IPS DF 6.9 (cell line): Measurements from ENCODE around the gene KRT17.
"Not testable (repeated sequence)": the region's sequence is repeated elsewhere in the genome, so short reads cannot be mapped to it uniquely, and the experiment has no call there.

Source experiments
- DNase-seq: peaks from one replicate; pipeline ENCODE4 v3.0.0-alpha.2; 2013; ENCODE audit warnings: low read depth, low spot score
- H3K27ac ChIP-seq: one replicate; pipeline ENCODE4 v1.5.1; 2013; ENCODE audit warnings: low read length, control low read depth
- H3K27me3 ChIP-seq: 2 replicates; pipeline ENCODE4 v1.6.1; 2013; ENCODE audit warnings: mild to moderate bottlenecking, low read length; ENCODE audit not compliant: control insufficient read depth, insufficient read depth
- H3K36me3 ChIP-seq: 2 replicates; pipeline ENCODE4 v1.6.1; 2013; ENCODE audit warnings: low read length; ENCODE audit not compliant: control insufficient read depth, insufficient read depth
- H3K4me1 ChIP-seq: 2 replicates; pipeline ENCODE4 v1.6.1; 2013; ENCODE audit warnings: low read length; ENCODE audit not compliant: control insufficient read depth, insufficient read depth
- H3K4me3 ChIP-seq: 2 replicates; pipeline ENCODE4 v1.5.1; 2013; ENCODE audit warnings: mild to moderate bottlenecking, low read length
- H3K9me3 ChIP-seq: 2 replicates; pipeline ENCODE4 v1.6.1; 2013; ENCODE audit warnings: low read length, inconsistent platforms; ENCODE audit not compliant: control insufficient read depth, insufficient read depth
- WGBS: extraction: QIAGEN DNeasy Blood & Tissue Kit; methylation state at CpG from one replicate; pipeline ENCODE4 v1.1.7; 2013; ENCODE audit warnings: mixed read lengths, missing lambda C conversion rate; ENCODE audit not compliant: insufficient read length, insufficient coverage; 5-methylcytosine and 5-hydroxymethylcytosine counted together

KRT17 gene

DNA sequence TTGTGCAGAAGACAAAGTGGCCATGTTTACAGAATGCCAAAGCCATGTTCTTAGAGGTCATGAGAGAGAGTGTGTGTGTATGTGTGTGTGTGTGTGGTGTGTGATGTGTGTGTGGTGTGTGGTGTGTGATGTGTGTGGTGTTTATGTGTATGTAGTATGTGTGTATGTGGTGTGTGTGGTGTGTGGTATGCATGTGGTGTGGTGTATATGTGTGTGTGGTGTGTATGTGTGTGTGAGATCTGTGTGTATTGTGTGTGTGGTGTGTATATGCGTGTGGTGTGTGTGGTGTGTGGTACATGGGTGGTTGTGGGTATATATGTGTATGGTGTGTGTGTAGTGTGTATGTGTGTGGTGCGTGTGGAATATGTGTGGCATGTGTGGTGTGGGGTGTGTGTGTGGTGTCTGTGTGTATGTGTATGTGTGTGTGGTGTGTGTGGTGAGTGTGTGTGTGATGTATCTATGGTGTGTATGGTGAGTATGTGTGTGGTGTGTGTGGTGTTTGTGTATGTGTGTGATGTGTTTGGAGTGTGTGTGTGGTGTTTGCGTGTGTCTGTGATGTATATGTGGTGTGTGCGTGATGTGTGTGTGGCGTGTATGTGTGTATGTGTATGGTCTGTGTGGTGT, 8.2 kb upstream of the KRT17 start:
- H3K27me3 ChIP-seq: no peaks in the 10 kb centered on the region
- H3K27ac ChIP-seq: no peak overlapping the region
- 99% methylated on average over 5 of the region's 5 CpGs for WGBS
- no peaks in the 10 kb centered on the region for H3K9me3 ChIP-seq
- H3K4me3 ChIP-seq: no peak overlapping the region
- DNase-seq: no peak
- H3K36me3 ChIP-seq: no peaks in the 10 kb centered on the region
- H3K4me1 ChIP-seq: no peaks in the 10 kb centered on the region

DNA sequence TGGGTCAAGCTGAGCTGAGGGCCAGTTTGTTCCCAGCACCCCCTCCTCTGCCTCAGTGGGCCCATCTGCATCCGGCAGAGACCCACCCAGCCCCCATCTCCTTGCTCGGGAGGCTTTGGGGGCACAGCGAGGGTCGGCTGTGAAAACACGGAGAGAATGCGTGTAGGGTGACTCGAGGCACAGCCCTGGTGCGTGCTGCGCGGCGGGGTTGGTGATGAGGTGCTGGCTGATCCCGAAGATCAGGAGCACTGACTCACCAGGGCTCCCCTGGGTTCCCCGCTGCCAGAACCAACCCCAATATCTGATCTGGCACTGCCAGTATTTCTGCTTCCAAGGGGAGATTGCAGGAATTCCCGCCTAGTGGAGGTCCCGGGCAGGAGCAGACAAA, 7.5 kb upstream of the KRT17 start:
- H3K27me3 ChIP-seq: no peaks in the 10 kb centered on the region
- no peaks in the 10 kb centered on the region for H3K4me1 ChIP-seq
- no peak for DNase-seq
- no peaks in the 10 kb centered on the region for H3K9me3 ChIP-seq
- no peak overlapping the region for H3K27ac ChIP-seq
- H3K4me3 ChIP-seq: no peak overlapping the region
- WGBS: no CpG with 5 or more reads among the region's 15 CpGs
- H3K36me3 ChIP-seq: no peaks in the 10 kb centered on the region

DNA sequence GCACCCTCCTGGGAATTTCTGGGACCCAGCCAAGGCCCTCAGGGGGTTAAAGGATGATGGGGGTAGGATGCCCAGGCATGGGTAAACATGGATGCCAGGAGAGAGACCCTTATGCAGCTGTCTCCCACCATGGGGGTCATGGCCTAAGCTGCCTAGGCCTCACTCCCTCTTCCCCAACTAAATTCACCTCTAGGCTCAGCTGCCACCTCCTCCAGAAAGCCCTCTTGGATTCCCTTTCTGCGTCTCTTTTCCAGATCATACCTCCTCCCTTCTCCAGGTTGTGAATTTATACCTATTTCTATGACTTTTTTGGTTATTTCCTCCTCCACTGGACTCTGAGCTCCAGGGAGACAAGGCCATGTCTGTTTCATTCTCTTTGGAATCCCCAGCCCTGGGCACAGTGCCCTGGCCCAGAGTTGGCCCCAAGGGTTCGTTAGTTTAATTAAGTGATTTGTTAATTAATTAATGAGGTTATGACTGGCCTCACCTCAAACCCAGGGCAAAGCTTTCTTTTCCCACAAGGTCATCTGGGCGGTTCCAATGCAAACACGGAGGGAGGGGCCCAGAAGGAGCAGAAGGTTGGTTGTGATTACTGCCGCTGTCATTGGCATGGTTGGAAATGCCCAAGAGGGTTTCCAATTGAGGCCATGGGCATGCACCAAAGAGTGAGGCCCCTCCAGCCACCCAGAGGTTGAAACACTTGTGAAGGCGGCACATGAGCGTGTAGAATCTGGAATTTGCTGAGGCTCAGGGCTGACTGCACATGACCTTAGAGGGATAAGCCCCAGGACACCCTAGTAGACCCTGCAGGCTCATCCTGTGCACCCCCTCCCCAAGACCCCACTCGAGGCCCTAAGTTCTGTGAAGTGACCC, 6.9 kb upstream of the KRT17 start:
- Histone ChIP-seq H3K36me3 (no peaks in the 10 kb centered on the region), H3K4me3 (no peak overlapping the region), H3K27me3 (no peaks in the 10 kb centered on the region), H3K9me3 (no peaks in the 10 kb centered on the region), H3K27ac (no peak overlapping the region), H3K4me1 (no peaks in the 10 kb centered on the region)
- DNase-seq: no peak
- no CpG with 5 or more reads among the region's 8 CpGs for WGBS

DNA sequence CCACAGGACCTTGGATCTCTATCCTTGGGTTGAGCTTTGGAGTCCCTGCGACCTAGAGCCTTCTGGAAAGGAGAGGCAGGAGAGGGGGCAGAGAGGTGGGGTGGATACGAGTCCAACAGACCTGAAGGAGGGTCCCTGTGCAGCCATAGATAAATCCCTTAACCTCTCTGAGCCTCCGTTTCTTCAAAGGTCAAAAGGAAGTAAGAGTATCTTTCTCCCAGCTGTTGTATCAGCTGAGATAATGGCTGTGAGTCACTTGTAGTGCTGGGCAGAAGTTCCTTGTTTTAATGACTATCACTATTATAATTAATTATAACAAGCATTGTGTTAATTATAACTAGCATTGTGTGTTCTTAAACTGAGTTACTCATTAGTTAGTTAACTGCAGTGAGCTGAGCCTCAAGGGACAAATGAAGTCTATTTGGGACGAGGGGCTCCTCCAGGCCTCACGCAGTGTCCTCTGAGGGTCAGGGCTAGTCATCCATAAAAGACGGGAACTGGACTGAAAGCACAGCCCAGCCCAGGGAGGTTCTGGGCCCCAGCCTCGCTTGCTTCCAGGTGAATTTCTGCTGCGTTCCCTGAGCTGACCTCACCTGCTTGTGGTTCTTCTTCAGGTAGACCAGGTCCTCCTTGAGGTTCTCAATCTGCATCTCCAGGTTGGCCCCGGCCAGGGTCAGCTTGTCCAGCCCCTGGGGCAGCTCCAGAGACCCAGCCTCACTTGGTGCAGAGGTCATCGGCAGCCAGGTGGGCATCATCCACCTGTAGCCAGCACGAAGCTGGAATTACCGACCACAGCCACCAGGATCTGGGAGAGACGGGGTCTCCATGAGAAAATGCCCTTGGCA, 5.7 kb upstream of the KRT17 start:
- Histone ChIP-seq H3K4me1 (no peaks in the 10 kb centered on the region), H3K36me3 (no peaks in the 10 kb centered on the region), H3K27me3 (no peaks in the 10 kb centered on the region), H3K27ac (no peak overlapping the region), H3K4me3 (no peak overlapping the region), H3K9me3 (no peaks in the 10 kb centered on the region)
- no peak for DNase-seq
- WGBS: no CpG with 5 or more reads among the region's 13 CpGs

DNA sequence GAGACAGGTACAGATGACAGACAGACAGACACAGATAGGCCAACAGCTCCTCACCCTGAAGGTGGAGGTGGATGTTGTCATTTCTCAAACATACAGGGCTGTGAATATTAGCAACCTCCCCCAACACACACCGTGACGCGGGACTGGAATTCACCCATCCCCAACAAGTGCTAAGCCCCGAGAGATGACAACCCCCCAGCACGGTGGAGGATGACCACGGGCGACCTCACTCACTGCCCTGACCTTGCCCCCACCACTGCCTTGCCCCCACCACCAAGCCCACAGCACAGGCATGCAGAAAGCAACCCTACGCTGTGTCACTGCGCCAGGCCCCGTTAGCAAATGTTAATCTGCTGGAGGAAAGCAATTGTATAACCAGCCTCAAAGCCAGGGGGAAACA, 4.9 kb upstream of the KRT17 start:
- Histone ChIP-seq H3K4me3 (no peak overlapping the region), H3K36me3 (no peaks in the 10 kb centered on the region), H3K4me1 (no peaks in the 10 kb centered on the region; the same call in 1 of the 2 replicates), H3K27me3 (no peaks in the 10 kb centered on the region), H3K9me3 (no peaks in the 10 kb centered on the region), H3K27ac (no peak overlapping the region)
- no peak for DNase-seq
- WGBS: no CpG with 5 or more reads among the region's 10 CpGs

DNA sequence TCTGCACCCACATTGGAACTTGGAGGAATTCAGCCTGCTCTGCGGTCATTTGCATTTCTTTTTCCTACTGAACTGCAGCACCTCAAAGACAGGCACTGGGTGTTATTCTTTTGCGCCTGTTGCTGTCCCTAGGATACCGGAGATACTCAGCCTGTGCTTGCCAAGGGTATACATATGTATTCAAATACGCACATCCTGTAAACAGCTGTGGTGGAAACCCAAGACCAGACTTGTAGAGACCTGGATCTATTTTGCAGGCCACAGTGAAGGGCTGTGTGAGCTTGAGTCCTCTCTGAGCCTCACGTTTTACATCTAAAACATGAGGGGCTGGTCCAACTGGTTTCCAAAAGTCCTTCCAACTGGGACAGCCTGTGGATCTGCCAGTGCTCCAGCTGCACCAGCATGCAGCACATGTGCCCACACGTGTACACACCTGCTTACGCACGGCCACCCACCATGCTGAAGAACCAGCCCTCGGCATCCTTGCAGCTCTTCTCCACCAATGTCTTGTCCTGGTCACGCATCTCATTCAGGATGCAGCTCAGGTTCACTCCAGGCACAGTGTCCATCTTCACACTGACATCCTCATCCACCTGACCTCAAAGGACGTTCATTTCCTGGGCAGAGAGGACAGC, 4.4 kb upstream of the KRT17 start:
- WGBS: no CpG with 5 or more reads among the region's 11 CpGs
- H3K36me3 ChIP-seq, H3K4me3 ChIP-seq, H3K9me3 ChIP-seq, DNase-seq, H3K27ac ChIP-seq, H3K27me3 ChIP-seq, H3K4me1 ChIP-seq: not testable (repeated sequence)

GRCh38 chr17:41628073-41628370, 3.6 kb upstream of the KRT17 start:
- not testable (repeated sequence) for H3K36me3 ChIP-seq, H3K4me3 ChIP-seq, DNase-seq, H3K27ac ChIP-seq, H3K27me3 ChIP-seq, H3K4me1 ChIP-seq, H3K9me3 ChIP-seq
- WGBS: no CpG with 5 or more reads among the region's 1 CpG

GRCh38 chr17:41627316-41628072, 3.1 kb upstream of the KRT17 start:
- Histone ChIP-seq H3K27ac (no peak overlapping the region), H3K36me3 (no peaks in the 10 kb centered on the region), H3K9me3 (no peaks in the 10 kb centered on the region), H3K4me3 (no peak overlapping the region), H3K27me3 (no peaks in the 10 kb centered on the region), H3K4me1 (no peaks in the 10 kb centered on the region; the same call in 1 of the 2 replicates)
- no peak for DNase-seq
- WGBS: no CpG with 5 or more reads among the region's 23 CpGs

DNA sequence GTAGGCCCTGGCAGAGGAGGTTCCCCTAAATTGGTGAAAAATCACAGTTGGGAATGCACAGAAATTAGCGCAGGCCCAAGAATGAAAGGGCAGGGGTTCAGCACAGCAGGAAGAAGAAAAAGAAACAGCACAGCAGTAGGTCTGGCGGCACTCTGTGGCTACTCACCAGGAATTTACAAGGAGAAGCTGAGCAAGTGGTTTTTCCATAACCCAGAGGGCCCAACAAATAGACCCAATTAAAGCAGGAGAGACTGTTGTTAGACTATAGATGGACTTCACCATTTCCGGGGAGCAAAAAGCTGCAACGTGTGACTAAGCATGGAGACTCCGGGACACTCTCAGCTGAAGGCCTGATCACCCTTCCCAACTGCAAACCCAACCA, 2.5 kb upstream of the KRT17 start:
- not testable (repeated sequence) for H3K4me1 ChIP-seq, H3K4me3 ChIP-seq, H3K36me3 ChIP-seq, H3K27me3 ChIP-seq, H3K27ac ChIP-seq, H3K9me3 ChIP-seq, DNase-seq
- no CpG with 5 or more reads among the region's 5 CpGs for WGBS
